H9 (cell line): ENCODE measurements around the gene EDDM13. TPM values are rescaled to one million over a fixed set of nuclear protein-coding genes. Genes with fewer than 3 reads are reported as not detected.
A peak's percentile ranks its signal among the peaks of the same experiment; 100 is the strongest.

Experiments used
- DNase-seq: peaks from one replicate; pipeline ENCODE4 v3.0.0-alpha.2; 2017
- H2AFZ ChIP-seq: one replicate; pipeline ENCODE4 v1.6.1; 2013; ENCODE audit warnings: mild to moderate bottlenecking, low read length, control low read depth, moderate library complexity
- H2AK5ac ChIP-seq: 2 replicates; pipeline ENCODE4 v1.6.1; 2013; ENCODE audit warnings: low read length, control low read depth, mixed read lengths; ENCODE audit not compliant: insufficient read length
- H2BK120ac ChIP-seq: one replicate; pipeline ENCODE4 v1.6.1; 2013; ENCODE audit warnings: low read depth, mild to moderate bottlenecking, low read length, control low read depth, inconsistent platforms; ENCODE audit not compliant: poor library complexity, severe bottlenecking
- H2BK12ac ChIP-seq: 2 replicates; pipeline ENCODE4 v1.6.1; 2013; ENCODE audit warnings: low read length, control low read depth, mixed read lengths, low read depth; ENCODE audit not compliant: insufficient read length
- H2BK15ac ChIP-seq: 2 replicates; pipeline ENCODE4 v1.6.1; 2013; ENCODE audit warnings: low read depth, low read length, control low read depth
- H2BK20ac ChIP-seq: one replicate; pipeline ENCODE4 v1.6.1; 2013; ENCODE audit warnings: low read depth, mild to moderate bottlenecking, low read length, control low read depth, inconsistent platforms; ENCODE audit not compliant: poor library complexity, severe bottlenecking
- H2BK5ac ChIP-seq: 2 replicates; pipeline ENCODE4 v1.6.1; 2013; ENCODE audit warnings: low read length, control low read depth, mixed read lengths; ENCODE audit not compliant: insufficient read length
- H3K14ac ChIP-seq: 2 replicates; pipeline ENCODE4 v1.6.1; 2013; ENCODE audit warnings: low read length, control low read depth; ENCODE audit not compliant: insufficient read depth
- H3K18ac ChIP-seq: 2 replicates; pipeline ENCODE4 v1.6.1; 2013; ENCODE audit warnings: low read depth, mild to moderate bottlenecking, mixed read lengths, low read length, control low read depth; ENCODE audit not compliant: insufficient read length
- H3K23ac ChIP-seq: 2 replicates; pipeline ENCODE4 v1.6.1; 2013; ENCODE audit warnings: low read length, control low read depth, mixed read lengths, low read depth; ENCODE audit not compliant: insufficient read length
- H3K23me2 ChIP-seq: 2 replicates; pipeline ENCODE4 v1.6.1; 2013; ENCODE audit warnings: low read depth, mild to moderate bottlenecking, mixed read lengths, low read length, control low read depth; ENCODE audit not compliant: insufficient read length, poor library complexity, severe bottlenecking
- H3K27ac ChIP-seq: 2 replicates; pipeline ENCODE4 v1.5.1; 2013; ENCODE audit warnings: low read length, control low read depth, mixed read lengths, low read depth; ENCODE audit not compliant: insufficient read length
- H3K27me3 ChIP-seq: 2 replicates; pipeline ENCODE4 v1.6.1; 2013; ENCODE audit warnings: low read length, control low read depth, inconsistent platforms; ENCODE audit not compliant: insufficient read depth
- H3K4ac ChIP-seq: 2 replicates; pipeline ENCODE4 v1.6.1; 2013; ENCODE audit warnings: low read depth, mild to moderate bottlenecking, control low read depth, inconsistent platforms, low read length, moderate library complexity
- H3K4me1 ChIP-seq: 2 replicates; pipeline ENCODE4 v1.6.1; 2013; ENCODE audit warnings: low read length, control low read depth, inconsistent platforms; ENCODE audit not compliant: insufficient read depth
- H3K4me2 ChIP-seq: 2 replicates; pipeline ENCODE4 v1.6.1; 2013; ENCODE audit warnings: low read length, control low read depth, mixed read lengths; ENCODE audit not compliant: insufficient read length, insufficient read depth
- H3K56ac ChIP-seq: 2 replicates; pipeline ENCODE4 v1.6.1; 2013; ENCODE audit warnings: low read depth, mild to moderate bottlenecking, mixed read lengths, low read length, control low read depth; ENCODE audit not compliant: insufficient read length
- H3K79me1 ChIP-seq: 2 replicates; pipeline ENCODE4 v1.6.1; 2013; ENCODE audit warnings: low read depth, mild to moderate bottlenecking, moderate library complexity, low read length, control low read depth, inconsistent platforms; ENCODE audit not compliant: insufficient read depth, poor library complexity, severe bottlenecking
- H3K79me2 ChIP-seq: 2 replicates; pipeline ENCODE4 v1.6.1; 2013; ENCODE audit warnings: low read length, control low read depth, inconsistent platforms; ENCODE audit not compliant: insufficient read depth
- H3K9ac ChIP-seq: 2 replicates; pipeline ENCODE4 v1.6.1; 2013; ENCODE audit warnings: low read length, control low read depth, mixed read lengths; ENCODE audit not compliant: insufficient read length; ENCODE audit errors: extremely low read depth
- H3K9me3 ChIP-seq: one replicate; pipeline ENCODE4 v1.6.1; 2013; ENCODE audit warnings: low read depth, low read length, inconsistent platforms; ENCODE audit not compliant: control insufficient read depth
- H3T11ph ChIP-seq: one replicate; pipeline ENCODE4 v1.6.1; 2013; ENCODE audit warnings: mild to moderate bottlenecking, low read length, control low read depth, inconsistent platforms
- H4K20me1 ChIP-seq: one replicate; pipeline ENCODE4 v1.6.1; 2013; ENCODE audit not compliant: control insufficient read depth, insufficient read length, insufficient read depth
- H4K5ac ChIP-seq: 2 replicates; pipeline ENCODE4 v1.6.1; 2013; ENCODE audit warnings: low read depth, mild to moderate bottlenecking, mixed read lengths, low read length, control low read depth; ENCODE audit not compliant: insufficient read length
- H4K8ac ChIP-seq: replicated peaks from 2 replicates; pipeline ENCODE4 v1.6.1; 2013; ENCODE audit warnings: low read length, control low read depth, mixed read lengths, low read depth; ENCODE audit not compliant: insufficient read length
- H4K91ac ChIP-seq: 2 replicates; pipeline ENCODE4 v1.6.1; 2013; ENCODE audit warnings: low read depth, mild to moderate bottlenecking, moderate library complexity, mixed read lengths, low read length, control low read depth; ENCODE audit not compliant: insufficient read length
- H3K27ac Mint-ChIP-seq, 3 experiments: 2 replicates in 2 of 3; 3 replicates in 1 of 3; pipeline ENCODE4 v1.8.0; 2020 to 2021; ENCODE audit warnings: mixed read lengths in 3 of 3, mild to moderate bottlenecking in 1 of 3, moderate library complexity in 1 of 3
- H3K27me3 Mint-ChIP-seq: 2 replicates; pipeline ENCODE4 v1.8.0; 2021; ENCODE audit warnings: low read depth, mild to moderate bottlenecking, moderate library complexity, mixed read lengths
- H3K36me3 Mint-ChIP-seq, 3 experiments: 2 replicates in 2 of 3; 3 replicates in 1 of 3; pipeline ENCODE4 v1.8.0; 2020 to 2021; ENCODE audit warnings: low read depth in 3 of 3, mixed read lengths in 3 of 3; ENCODE audit not compliant: insufficient read depth in 1 of 3
- H3K4me1 Mint-ChIP-seq, 2 experiments: 2 replicates each; pipeline ENCODE4 v1.8.0; 2020; ENCODE audit warnings: mixed read lengths in 2 of 2
- H3K4me3 Mint-ChIP-seq, 2 experiments: 2 replicates in 1 of 2; 3 replicates in 1 of 2; pipeline ENCODE4 v1.8.0; 2020 to 2021; ENCODE audit warnings: mild to moderate bottlenecking in 2 of 2, mixed read lengths in 2 of 2, moderate library complexity in 1 of 2
- H3K9me3 Mint-ChIP-seq, 2 experiments: 2 replicates in 1 of 2; 3 replicates in 1 of 2; pipeline ENCODE4 v1.8.0; 2020; ENCODE audit warnings: mild to moderate bottlenecking in 2 of 2, mixed read lengths in 2 of 2, moderate library complexity in 1 of 2
- WGBS: extraction: QIAGEN DNeasy Blood & Tissue Kit; methylation state at CpG from one replicate; pipeline ENCODE4 v1.1.7; 2013; ENCODE audit warnings: missing lambda C conversion rate, low lambda C conversion rate, mixed read lengths; ENCODE audit not compliant: insufficient read length; ENCODE audit errors: extremely low coverage; 5-methylcytosine and 5-hydroxymethylcytosine counted together
- total RNA-seq: library from RNA; stranded (reverse); gene quantifications from 2 replicates; pipeline ENCODE4 v1.2.1, GENCODE V29; 2021
- TF ChIP-seq, protein P1 (sequence below): fragments of 200-600 bp; sonication (generic); conservative IDR thresholded peaks from 3 replicates; pipeline ENCODE4 v1.8.0; 2021; ENCODE audit warnings: antibody characterized with exemption, mild to moderate bottlenecking

EDDM13 gene
- total RNA-seq, 1 experiment from 2014 or later: not detected

DNA sequence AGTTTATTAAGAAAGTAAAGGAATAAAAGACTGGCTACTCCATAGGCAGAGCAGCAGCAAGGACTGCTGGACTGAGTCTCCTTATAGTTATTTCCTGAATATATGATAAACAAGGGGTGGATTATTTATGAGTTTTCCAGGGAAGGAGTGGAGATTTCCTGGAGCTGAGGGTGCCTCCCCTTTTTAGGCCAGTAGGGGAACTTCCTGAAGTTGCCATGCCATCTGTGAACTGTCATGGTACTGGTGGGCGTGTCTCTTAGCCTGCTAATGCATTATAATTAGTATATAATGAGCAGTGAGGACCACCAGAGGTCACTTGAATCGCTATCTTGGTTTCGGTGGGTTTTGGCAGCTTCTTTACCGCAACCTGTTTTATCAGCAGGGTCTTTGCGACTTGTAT lies 28.6 kb downstream of the EDDM13 start:
- Histone ChIP-seq H2BK12ac (no peak overlapping the region), H2BK20ac (no peak overlapping the region), H2BK5ac (no peak overlapping the region), H2AK5ac (no peak overlapping the region), H2AFZ (no peak overlapping the region), H2BK15ac (no peak overlapping the region), H3K79me1 (no peaks in the 10 kb centered on the region), H3T11ph (no peak overlapping the region), H3K14ac (no peak overlapping the region), H3K4ac (no peak overlapping the region), H4K91ac (no peak overlapping the region), H3K79me2 (no peaks in the 10 kb centered on the region), H4K8ac (no peak overlapping the region), H3K18ac (no peak overlapping the region), H4K5ac (no peak overlapping the region), H3K23ac (no peak overlapping the region), H3K9ac (no peak overlapping the region), H2BK120ac (no peak overlapping the region), H3K4me1 (no peaks in the 10 kb centered on the region), H3K23me2 (no peaks in the 10 kb centered on the region), H3K9me3 (no peaks in the 10 kb centered on the region), H3K4me2 (no peak overlapping the region), H4K20me1 (no peaks in the 10 kb centered on the region), H3K27ac (no peak overlapping the region), H3K27me3 (no peaks in the 10 kb centered on the region), H3K56ac (no peak overlapping the region)
- H3K9me3 Mint-ChIP-seq: peaks cover 0 to 23% of the 10 kb centered on the region in 2 experiments; a peak in 2 of 5 replicates
- H3K27ac Mint-ChIP-seq: no peak overlapping the region
- peaks cover 2 to 14% (median 2%) of the 10 kb centered on the region in 3 experiments; a peak in 2 of 7 replicates for H3K36me3 Mint-ChIP-seq
- H3K27me3 Mint-ChIP-seq: no peaks in the 10 kb centered on the region; the same call in 1 of the 2 replicates
- TF ChIP-seq, protein P1, sequence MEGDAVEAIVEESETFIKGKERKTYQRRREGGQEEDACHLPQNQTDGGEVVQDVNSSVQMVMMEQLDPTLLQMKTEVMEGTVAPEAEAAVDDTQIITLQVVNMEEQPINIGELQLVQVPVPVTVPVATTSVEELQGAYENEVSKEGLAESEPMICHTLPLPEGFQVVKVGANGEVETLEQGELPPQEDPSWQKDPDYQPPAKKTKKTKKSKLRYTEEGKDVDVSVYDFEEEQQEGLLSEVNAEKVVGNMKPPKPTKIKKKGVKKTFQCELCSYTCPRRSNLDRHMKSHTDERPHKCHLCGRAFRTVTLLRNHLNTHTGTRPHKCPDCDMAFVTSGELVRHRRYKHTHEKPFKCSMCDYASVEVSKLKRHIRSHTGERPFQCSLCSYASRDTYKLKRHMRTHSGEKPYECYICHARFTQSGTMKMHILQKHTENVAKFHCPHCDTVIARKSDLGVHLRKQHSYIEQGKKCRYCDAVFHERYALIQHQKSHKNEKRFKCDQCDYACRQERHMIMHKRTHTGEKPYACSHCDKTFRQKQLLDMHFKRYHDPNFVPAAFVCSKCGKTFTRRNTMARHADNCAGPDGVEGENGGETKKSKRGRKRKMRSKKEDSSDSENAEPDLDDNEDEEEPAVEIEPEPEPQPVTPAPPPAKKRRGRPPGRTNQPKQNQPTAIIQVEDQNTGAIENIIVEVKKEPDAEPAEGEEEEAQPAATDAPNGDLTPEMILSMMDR: 0 out of 3 replicates have a peak, but pooled peaks have one; percentile 36
- no peak overlapping the region for H3K4me3 Mint-ChIP-seq
- no peak for DNase-seq
- no CpG with 5 or more reads among the region's 5 CpGs for WGBS
- H3K4me1 Mint-ChIP-seq: no peaks in the 10 kb centered on the region
